HCT116 (cell line): ENCODE data around the gene SCPEP1.

ENCODE experiments used
- JUND ChIP-seq: IDR thresholded peaks from 2 replicates; pipeline ENCODE4 v1.6.1; 2012
- RAD21 ChIP-seq: IDR thresholded peaks from 2 replicates; pipeline ENCODE4 v1.6.1; 2012; ENCODE audit warnings: low read depth, mild to moderate bottlenecking
- ZNF274 ChIP-seq: fragments of 200-500 bp; sonication (Bioruptor generic); IDR thresholded peaks from 2 replicates; pipeline ENCODE4 v1.6.1; 2014; ENCODE audit warnings: mild to moderate bottlenecking, low read depth, low read length, inconsistent platforms

DNA sequence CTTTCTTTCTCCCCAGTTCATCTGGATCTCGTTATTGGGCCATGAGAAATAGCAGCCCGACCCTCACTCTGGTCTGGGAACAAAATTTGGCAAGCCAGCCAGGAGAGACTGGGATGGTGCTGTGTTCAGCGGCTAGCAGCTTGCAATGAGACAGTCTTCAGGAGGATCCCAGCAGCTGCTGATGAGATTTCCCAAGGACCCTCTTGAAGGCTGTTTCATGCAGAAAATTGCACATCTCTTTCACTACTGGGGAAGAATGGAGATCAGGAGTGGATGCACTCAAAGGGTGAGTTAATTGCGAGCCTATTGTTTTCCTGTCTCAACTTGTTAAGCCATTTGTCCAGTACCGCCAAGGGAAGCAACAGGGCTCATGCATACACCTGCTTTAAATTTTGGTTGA, 11.6 kb upstream of the SCPEP1 start:
- TF ChIP-seq JUND (no peak), RAD21 (no peak), ZNF274 (no peak)
